Panc1 (cell line): ENCODE data around the gene RABL3. TPM values are rescaled to one million over a fixed set of nuclear protein-coding genes. Genes with fewer than 3 reads are reported as not detected.

Experiments
- ATAC-seq: fragments of 200-7000 bp; cut with Tn5 transposase; 2 replicates; pipeline ENCODE4 v1.9.1; 2020; ENCODE audit warnings: mild to moderate bottlenecking, moderate library complexity
- BruUV-seq: library from RNA; stranded (reverse); fragments of 400-500 nt; replicated peaks from 2 replicates; lab custom pipeline; 2021; lab: Mats Ljungman, UMichigan
- CTCF ChIA-PET: fragments of 300-600 bp; sonication (Branson Sonifier 250); formaldehyde crosslinking; loops from one replicate; lab custom pipeline; 2022; ENCODE audit warnings: antibody characterized with exemption; lab: Charles Lee
- POLR2A ChIA-PET: fragments of 300-600 bp; sonication (Branson Sonifier 250); formaldehyde crosslinking; loops from one replicate; lab custom pipeline; 2022; ENCODE audit warnings: antibody characterized with exemption; lab: Charles Lee
- DNase-seq: peaks from one replicate; pipeline ENCODE4 v3.0.0-alpha.2; 2010; ENCODE audit warnings: low read depth, low spot score
- H3K27ac ChIP-seq: 2 replicates; pipeline ENCODE4 v1.5.1; 2011; ENCODE audit warnings: mild to moderate bottlenecking, low read length, inconsistent platforms
- H3K27me3 ChIP-seq: fragments of 200-500 bp; sonication (Bioruptor generic); 2 replicates; pipeline ENCODE4 v1.6.0; 2014; ENCODE audit warnings: low read length, inconsistent platforms; ENCODE audit not compliant: control insufficient read depth, insufficient read depth
- H3K36me3 ChIP-seq: fragments of 200-500 bp; sonication (Bioruptor generic); 2 replicates; pipeline ENCODE4 v1.5.1; 2014; ENCODE audit warnings: inconsistent platforms, mild to moderate bottlenecking, low read length, moderate library complexity; ENCODE audit not compliant: control insufficient read depth, insufficient read depth
- H3K4me1 ChIP-seq: 2 replicates; pipeline ENCODE4 v1.5.1; 2011; ENCODE audit warnings: inconsistent platforms, mild to moderate bottlenecking, low read length, moderate library complexity; ENCODE audit not compliant: control insufficient read depth, insufficient read depth
- H3K4me3 ChIP-seq, 2 experiments: 2 replicates each; pipeline ENCODE4 v1.5.1; 2011 to 2012; ENCODE audit warnings: low read depth in 2 of 2, low read length in 2 of 2, mild to moderate bottlenecking in 2 of 2, inconsistent platforms in 1 of 2, moderate library complexity in 1 of 2
- H3K9me3 ChIP-seq: fragments of 200-500 bp; sonication (Bioruptor generic); 2 replicates; pipeline ENCODE4 v1.5.1; 2014; ENCODE audit warnings: low read depth, mild to moderate bottlenecking, inconsistent platforms, low read length, moderate library complexity; ENCODE audit not compliant: control insufficient read depth, insufficient read depth
- CTCF ChIP-seq: fragments of 450-650 bp; IDR thresholded peaks from 2 replicates; pipeline ENCODE4 v1.5.1; 2017; ENCODE audit warnings: mild to moderate bottlenecking
- POLR2AphosphoS5 ChIP-seq: IDR thresholded peaks from 2 replicates; pipeline ENCODE4 v1.6.1; 2012; ENCODE audit warnings: mild to moderate bottlenecking, low read depth, low read length, moderate library complexity
- REST ChIP-seq, 2 experiments: IDR thresholded peaks; 2 replicates each; pipeline ENCODE4 v1.6.1; 2011 to 2012; ENCODE audit warnings: low read depth in 2 of 2, control low read depth in 1 of 2, low read length in 1 of 2, mild to moderate bottlenecking in 1 of 2, moderate library complexity in 1 of 2; ENCODE audit not compliant: insufficient read depth in 1 of 2
- SIN3A ChIP-seq: IDR thresholded peaks from 2 replicates; pipeline ENCODE4 v1.6.1; 2012; ENCODE audit warnings: low read depth, mild to moderate bottlenecking, low read length, moderate library complexity, borderline replicate concordance; ENCODE audit not compliant: insufficient read depth
- TCF7L2 ChIP-seq: IDR thresholded peaks from 2 replicates; pipeline ENCODE4 v1.6.1; 2011; ENCODE audit warnings: mild to moderate bottlenecking, low read depth, low read length, inconsistent platforms
- in situ Hi-C: cut with HindIII; loops from 2 replicates; pipeline ENCODE4 v1.10.0; 2016; ENCODE audit warnings: low sequenced_read_pairs, low pct_unique_long_range_greater_than_20kb
- intact Hi-C: fragments of 100-400 bp; cut with micrococcal nuclease; formaldehyde crosslinking; loops from one replicate; pipeline ENCODE4 v1.10.0; 2022; ENCODE audit not compliant: unreplicated experiment
- total RNA-seq: library from RNA; stranded (reverse); gene quantifications from one replicate; pipeline ENCODE4 v1.2.1, GENCODE V29; 2021; ENCODE audit not compliant: unreplicated experiment

RABL3 gene
- total RNA-seq, 1 experiment from 2014 or later: 15.8 TPM

- H3K9me3 ChIP-seq: peaks cover 7% of the 10 kb centered on the region; the same call in 1 of the 2 replicates
- no peaks in the 10 kb centered on the region for H3K36me3 ChIP-seq
- ATAC-seq (no peak), DNase-seq (no peak)
- intact Hi-C loops (no loop called here), in situ Hi-C loops (no loop called here)
- H3K4me3 ChIP-seq: no peak overlapping the region
- ChIA-PET POLR2A (no interaction called here), CTCF (no interaction called here)
- no peak overlapping the region for H3K27ac ChIP-seq
- TF ChIP-seq REST (IDR thresholded peaks at IDR 0.05; ENCODE audit: insufficient read depth in 1 of 2, low read depth in 2 of 2, low read length in 1 of 2) (no peak), SIN3A (no peak), CTCF (no peak), POLR2AphosphoS5 (no peak), TCF7L2 (no peak)
- H3K27me3 ChIP-seq: no peaks in the 10 kb centered on the region
- BruUV-seq: no TSS peak
- H3K4me1 ChIP-seq: no peaks in the 10 kb centered on the region
Observed at GRCh38 chr3:120680193-120680894, 62.0 kb downstream of the RABL3 start.

GRCh38 chr3:120678984-120679383 is 63.3 kb downstream of the RABL3 start:
- intact Hi-C loops (no loop called here), in situ Hi-C loops (no loop called here)
- no peaks in the 10 kb centered on the region for H3K36me3 ChIP-seq
- no peak overlapping the region for H3K27ac ChIP-seq
- H3K4me3 ChIP-seq: no peak overlapping the region
- H3K4me1 ChIP-seq: no peaks in the 10 kb centered on the region
- POLR2A ChIA-PET: interaction anchor here (0.5 kb wide), 1 partner anchor 33 kb away, joined by 4 read pairs; no protein-coding TSS in a partner anchor
- BruUV-seq: no TSS peak
- H3K9me3 ChIP-seq: peaks cover 7% of the 10 kb centered on the region; the same call in 1 of the 2 replicates
- CTCF ChIA-PET: no interaction called here
- no peak for DNase-seq
- no peak for ATAC-seq
- TF ChIP-seq REST (IDR thresholded peaks at IDR 0.05; ENCODE audit: insufficient read depth in 1 of 2, low read depth in 2 of 2, low read length in 1 of 2): no peak
- no peak for TF ChIP-seq TCF7L2
- TF ChIP-seq CTCF: no peak
- no peak for TF ChIP-seq SIN3A
- no peak for TF ChIP-seq POLR2AphosphoS5
- no peaks in the 10 kb centered on the region for H3K27me3 ChIP-seq
